Suppressor macrophage treated with lipopolysaccharide for 4 hours (primary cell): ENCODE results near the gene TBCCD1.
A peak's percentile ranks its signal among the peaks of the same experiment; 100 is the strongest.
"Not testable (repeated sequence)": the region's sequence is repeated elsewhere in the genome, so short reads cannot be mapped to it uniquely, and the experiment has no call there.

Experiments
- DNase-seq: peaks from one replicate; pipeline ENCODE4 v3.0.0-alpha.2; 2020

TBCCD1 gene

GRCh38 chr3:186517218-186517617 lies 49.9 kb downstream of the TBCCD1 start:
- DNase-seq: no peak

DNA sequence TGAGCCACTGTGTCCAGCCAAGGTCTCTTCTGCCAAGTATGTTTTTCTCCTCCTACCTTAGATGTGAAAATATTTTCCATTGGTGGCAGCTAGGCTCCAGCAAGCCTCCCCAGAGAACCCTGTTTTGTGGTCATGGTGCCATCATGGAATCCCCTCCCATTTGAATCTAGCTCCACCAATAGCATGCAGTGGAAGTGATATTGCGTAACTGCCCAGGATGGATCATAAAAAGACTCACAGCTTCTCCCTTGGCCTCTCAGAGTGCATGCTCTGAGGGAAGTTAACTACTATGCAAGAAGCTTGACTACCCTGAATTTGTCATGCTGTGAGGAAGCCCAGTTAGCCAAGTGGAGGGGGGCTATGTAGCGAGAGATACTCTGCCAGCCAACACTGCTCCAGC lies 50.5 kb downstream of the TBCCD1 start:
- no peak for DNase-seq

GRCh38 chr3:186515125-186515524 lies 52.0 kb downstream of the TBCCD1 start:
- DNase-seq: no peak

DNA sequence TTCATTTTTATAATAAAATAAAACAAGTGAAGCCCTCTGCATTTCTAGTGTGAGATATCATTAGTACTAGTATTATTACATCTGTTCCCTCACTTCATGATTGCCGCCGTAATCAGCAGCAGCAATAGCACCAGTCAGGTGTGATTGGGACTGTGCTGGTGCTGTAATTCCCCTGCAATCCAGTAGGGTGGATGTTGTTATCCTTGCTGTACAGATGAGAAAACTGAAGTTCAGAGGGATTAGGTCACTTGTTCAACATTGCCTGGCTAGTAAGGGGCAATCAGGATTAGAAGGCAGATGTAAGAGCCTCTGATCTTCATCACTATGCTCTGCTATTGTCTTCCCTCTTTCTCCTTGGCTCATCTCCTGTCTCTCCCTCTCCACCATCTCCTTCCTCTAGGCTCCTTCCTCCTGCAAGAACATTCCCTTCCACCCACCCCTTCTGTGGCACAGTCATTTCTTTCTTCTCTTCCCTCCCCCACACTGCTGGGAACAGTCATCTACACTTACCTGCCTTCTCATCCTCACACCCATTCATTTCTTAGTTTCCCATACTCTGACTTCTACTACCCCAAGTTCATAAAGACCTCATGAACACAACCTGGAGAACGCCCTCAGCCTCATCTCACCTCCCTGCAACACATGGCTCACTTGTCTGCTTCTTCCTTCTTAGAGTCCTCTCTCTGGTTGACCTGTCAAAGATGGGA lies 52.7 kb downstream of the TBCCD1 start:
- no peak for DNase-seq

- no peak for DNase-seq
Observed at GRCh38 chr3:186513386-186513785, 53.8 kb downstream of the TBCCD1 start.

GRCh38 chr3:186512570-186513302 lies 54.4 kb downstream of the TBCCD1 start:
- no peak for DNase-seq

GRCh38 chr3:186511702-186512101 lies 55.4 kb downstream of the TBCCD1 start:
- no peak for DNase-seq

- no peak for DNase-seq
Observed at GRCh38 chr3:186511245-186511644, 55.9 kb downstream of the TBCCD1 start.

- no peak for DNase-seq
Observed at GRCh38 chr3:186510374-186511079, 56.6 kb downstream of the TBCCD1 start.

- DNase-seq: no peak
Observed at GRCh38 chr3:186509423-186509822, 57.7 kb downstream of the TBCCD1 start.

- DNase-seq: no peak
Observed at GRCh38 chr3:186506857-186507256, 60.3 kb downstream of the TBCCD1 start.

- DNase-seq: no peak
Observed at GRCh38 chr3:186506191-186506739, 60.9 kb downstream of the TBCCD1 start.

DNA sequence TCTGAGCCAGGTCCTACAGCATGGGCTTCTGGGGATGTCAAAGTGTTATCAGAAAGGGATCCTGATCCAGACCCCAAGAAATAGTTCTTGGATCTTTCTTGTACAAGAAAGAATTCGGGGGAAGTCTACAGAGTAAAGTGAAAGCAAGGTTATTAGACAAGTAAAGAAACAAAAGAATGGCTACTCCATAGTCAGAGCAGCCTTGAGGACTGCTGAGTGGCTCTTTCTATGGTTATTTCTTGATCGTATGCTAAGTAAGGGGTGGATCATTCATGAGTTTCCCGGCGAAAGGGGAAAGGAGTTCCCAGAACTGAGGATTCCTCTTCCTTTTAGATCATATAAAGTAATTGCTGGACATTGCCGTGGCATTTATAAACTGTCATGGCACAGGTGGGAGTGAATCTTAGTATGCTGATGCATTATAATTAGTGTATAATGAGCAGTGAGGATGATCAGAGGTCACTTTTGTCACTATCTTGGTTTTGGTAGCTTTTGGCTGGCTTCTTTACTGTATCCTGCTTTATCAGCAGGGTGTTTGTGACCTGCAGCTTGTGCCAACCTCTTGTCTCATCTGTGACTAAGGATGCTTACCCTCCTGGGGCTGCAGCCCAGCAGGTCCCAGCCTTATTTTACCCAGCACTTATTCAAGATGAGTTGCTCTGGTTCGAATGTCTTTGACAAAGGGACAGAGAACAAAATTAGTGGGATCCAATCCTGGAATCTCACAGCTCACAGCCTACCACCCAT lies 64.0 kb downstream of the TBCCD1 start:
- DNase-seq: no peak

DNA sequence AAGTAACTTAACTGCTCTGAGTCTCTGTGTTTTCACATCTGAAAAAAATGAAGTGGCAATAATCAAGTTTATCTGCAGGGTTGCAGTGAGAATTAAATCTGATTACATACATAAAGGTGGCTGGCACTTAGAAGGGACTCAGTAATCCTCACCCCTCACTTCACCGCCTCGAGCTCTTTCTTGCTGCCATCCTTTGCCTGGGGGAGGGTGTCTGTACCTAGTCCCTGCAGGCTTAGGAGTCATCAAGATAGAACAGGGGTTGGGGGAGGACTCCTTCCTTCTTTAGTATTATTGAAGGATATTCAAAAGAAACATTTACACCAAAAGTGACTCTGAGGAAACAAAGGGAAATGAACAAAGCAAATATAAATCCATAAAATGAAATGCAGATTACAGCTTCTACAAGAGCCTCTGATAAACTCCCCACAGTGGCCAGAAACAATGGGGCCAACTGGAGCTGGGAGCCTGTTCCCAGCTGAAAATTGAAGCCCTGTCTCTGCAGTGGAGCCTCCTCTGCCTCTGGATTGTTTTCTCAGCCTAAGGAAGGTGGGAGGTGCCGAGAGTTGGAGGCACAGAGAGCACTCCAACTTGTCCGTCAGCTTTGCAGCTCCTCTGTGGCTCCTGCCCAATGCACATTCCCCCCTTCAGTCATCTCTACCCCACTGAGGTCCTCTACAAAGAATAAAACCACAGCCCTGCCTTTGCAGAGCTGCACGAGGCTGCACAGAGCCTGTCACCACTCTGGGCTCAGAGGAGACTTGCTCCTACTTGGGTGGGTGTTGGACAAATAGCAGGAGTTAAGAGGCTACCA lies 64.8 kb downstream of the TBCCD1 start:
- no peak for DNase-seq

GRCh38 chr3:186499949-186500348 lies 67.2 kb downstream of the TBCCD1 start:
- DNase-seq: peak; percentile 20

GRCh38 chr3:186498022-186498421 lies 69.1 kb downstream of the TBCCD1 start:
- not testable (repeated sequence) for DNase-seq

- no peak for DNase-seq
Observed at GRCh38 chr3:186497608-186498007, 69.5 kb downstream of the TBCCD1 start.

DNA sequence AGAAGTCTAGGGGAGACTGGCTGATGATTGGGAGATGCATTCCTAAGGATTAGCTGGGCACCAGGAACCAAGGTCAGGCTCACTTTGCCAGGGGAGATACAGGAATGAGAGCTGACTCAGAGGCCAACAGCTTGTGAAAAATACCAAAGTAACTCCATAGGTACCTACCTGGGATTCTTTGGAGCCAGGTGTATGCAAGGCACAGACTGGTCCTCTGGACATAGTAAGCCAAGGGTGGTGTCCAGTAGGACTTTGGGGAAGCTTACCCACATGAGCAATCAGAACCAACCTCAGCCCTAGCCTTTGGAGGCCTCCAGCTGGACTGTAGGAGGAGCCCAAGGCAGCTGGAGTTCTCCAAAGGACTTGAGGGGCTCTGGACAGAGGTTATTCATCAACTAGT lies 70.5 kb downstream of the TBCCD1 start:
- DNase-seq: no peak
